Vagina (tissue), 2 donors: ENCODE data around the gene NUP153. TPM values are rescaled to one million over a fixed set of nuclear protein-coding genes. Genes with fewer than 3 reads are reported as not detected.

Experiments
- DNase-seq, 2 donors: peaks; one replicate each; pipeline ENCODE4 v3.0.0-alpha.2; 2017; ENCODE audit errors: extremely low spot score in 2 of 2
- H3K27ac ChIP-seq: fragments of 200-600 bp; sonication (generic); one replicate; pipeline ENCODE4 v1.5.1; 2019
- H3K27me3 ChIP-seq: fragments of 200-600 bp; sonication (generic); one replicate; pipeline ENCODE4 v1.5.1; 2019
- H3K36me3 ChIP-seq, 2 donors: fragments of 200-600 bp; sonication (generic); one replicate each; pipeline ENCODE4 v1.5.1; 2017 to 2019
- H3K4me1 ChIP-seq: fragments of 200-600 bp; sonication (generic); one replicate; pipeline ENCODE4 v1.5.1; 2019
- H3K4me3 ChIP-seq, 2 donors: fragments of 200-600 bp; sonication (generic); 1 replicate in 1 of 2; 2 replicates in 1 of 2; pipeline ENCODE4 v1.5.1; 2016 to 2019
- H3K9me3 ChIP-seq: fragments of 200-600 bp; sonication (generic); one replicate; pipeline ENCODE4 v1.5.1; 2019
- POLR2A ChIP-seq, 2 donors: fragments of 450-650 bp; IDR thresholded peaks; one replicate each; pipeline ENCODE4 v1.6.1; 2017; ENCODE audit warnings: antibody characterized with exemption in 2 of 2, mild to moderate bottlenecking in 2 of 2, moderate library complexity in 2 of 2
- POLR2AphosphoS5 ChIP-seq, 2 donors: sonication (generic); formaldehyde crosslinking; IDR thresholded peaks; one replicate each; pipeline ENCODE4 v1.9.0; 2017; ENCODE audit warnings: antibody characterized with exemption in 2 of 2, mild to moderate bottlenecking in 2 of 2, low read depth in 1 of 2; ENCODE audit not compliant: insufficient read depth in 1 of 2
- intact Hi-C: fragments of 100-400 bp; cut with DNase I; formaldehyde crosslinking; loops from one replicate; pipeline ENCODE4 v1.15.1; 2023
- total RNA-seq: library from RNA; depleted of rRNA; stranded (reverse); fragments of >200 nt; gene quantifications from one replicate; pipeline ENCODE4 v1.2.3, GENCODE V29; 2016
- TF ChIP-seq, protein P1 (sequence below), 3 experiments: fragments of 450-650 bp in 2 of 3; fragments of 200-600 bp in 1 of 3; sonication (generic) in 1 of 3; IDR thresholded peaks; one replicate each; pipeline ENCODE4 v1.5.1; 2017 to 2019; ENCODE audit warnings: antibody characterized with exemption in 3 of 3, mild to moderate bottlenecking in 2 of 3, moderate library complexity in 2 of 3

NUP153 gene
- total RNA-seq, 1 donor from 2014 or later: 44.0 TPM

DNA sequence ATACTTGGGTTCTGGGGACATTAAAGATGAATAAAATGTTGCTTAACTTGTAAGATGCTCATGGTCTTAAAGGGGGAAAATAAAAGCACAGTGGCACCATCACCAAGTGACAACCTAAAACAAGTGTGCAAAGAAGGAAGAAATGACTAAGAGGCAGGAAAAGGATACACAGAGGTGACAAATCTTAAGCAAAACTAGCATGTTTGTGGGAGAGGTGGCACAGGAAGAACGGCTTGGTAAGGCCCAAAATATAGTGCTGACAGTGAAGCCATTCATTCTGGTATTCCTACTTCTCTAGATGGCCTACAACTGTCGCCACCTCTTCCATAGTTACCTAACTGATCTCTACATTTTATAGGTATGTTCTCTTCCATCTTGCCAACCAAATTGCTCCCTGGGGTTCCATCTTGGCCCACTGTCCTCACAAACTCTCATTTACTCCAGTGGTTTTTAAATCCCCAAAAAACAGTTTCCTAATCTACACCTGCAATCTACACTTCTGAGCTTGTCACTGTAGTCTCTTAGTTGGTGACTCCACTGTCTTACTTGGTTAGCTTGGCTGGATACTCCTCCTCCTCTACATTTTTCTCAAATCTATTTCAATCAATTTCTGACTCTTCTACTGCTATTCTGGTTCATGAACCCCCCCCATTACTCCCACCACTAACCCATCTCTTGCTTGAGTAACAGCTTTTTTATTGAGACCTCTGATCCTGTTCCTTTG, 73.1 kb downstream of the NUP153 start:
- Histone ChIP-seq H3K4me1 (no peaks in the 10 kb centered on the region), H3K9me3 (no peaks in the 10 kb centered on the region), H3K4me3 (no peak overlapping the region), H3K27ac (no peak overlapping the region), H3K36me3 (peaks cover 0 to 46% of the 10 kb centered on the region in 2 donors), H3K27me3 (no peaks in the 10 kb centered on the region)
- DNase-seq: no peak
- intact Hi-C loops: no loop called here
- TF ChIP-seq POLR2AphosphoS5 (IDR thresholded peaks at IDR 0.05; ENCODE audit: insufficient read depth in 1 of 2, low read depth in 1 of 2) (no peak), POLR2A (IDR thresholded peaks at IDR 0.05) (no peak)
- TF ChIP-seq, protein P1, sequence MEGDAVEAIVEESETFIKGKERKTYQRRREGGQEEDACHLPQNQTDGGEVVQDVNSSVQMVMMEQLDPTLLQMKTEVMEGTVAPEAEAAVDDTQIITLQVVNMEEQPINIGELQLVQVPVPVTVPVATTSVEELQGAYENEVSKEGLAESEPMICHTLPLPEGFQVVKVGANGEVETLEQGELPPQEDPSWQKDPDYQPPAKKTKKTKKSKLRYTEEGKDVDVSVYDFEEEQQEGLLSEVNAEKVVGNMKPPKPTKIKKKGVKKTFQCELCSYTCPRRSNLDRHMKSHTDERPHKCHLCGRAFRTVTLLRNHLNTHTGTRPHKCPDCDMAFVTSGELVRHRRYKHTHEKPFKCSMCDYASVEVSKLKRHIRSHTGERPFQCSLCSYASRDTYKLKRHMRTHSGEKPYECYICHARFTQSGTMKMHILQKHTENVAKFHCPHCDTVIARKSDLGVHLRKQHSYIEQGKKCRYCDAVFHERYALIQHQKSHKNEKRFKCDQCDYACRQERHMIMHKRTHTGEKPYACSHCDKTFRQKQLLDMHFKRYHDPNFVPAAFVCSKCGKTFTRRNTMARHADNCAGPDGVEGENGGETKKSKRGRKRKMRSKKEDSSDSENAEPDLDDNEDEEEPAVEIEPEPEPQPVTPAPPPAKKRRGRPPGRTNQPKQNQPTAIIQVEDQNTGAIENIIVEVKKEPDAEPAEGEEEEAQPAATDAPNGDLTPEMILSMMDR (IDR thresholded peaks at IDR 0.05): no peak

GRCh38 chr6:17632934-17633333, 73.8 kb downstream of the NUP153 start:
- TF ChIP-seq POLR2AphosphoS5 (IDR thresholded peaks at IDR 0.05; ENCODE audit: insufficient read depth in 1 of 2, low read depth in 1 of 2) (no peak), POLR2A (IDR thresholded peaks at IDR 0.05) (no peak)
- TF ChIP-seq, protein P1 (IDR thresholded peaks at IDR 0.05): no peak
- H3K9me3 ChIP-seq: no peaks in the 10 kb centered on the region
- no peaks in the 10 kb centered on the region for H3K27me3 ChIP-seq
- H3K4me3 ChIP-seq: no peak overlapping the region
- intact Hi-C loops: no loop called here
- H3K4me1 ChIP-seq: no peaks in the 10 kb centered on the region
- peaks cover 0 to 46% of the 10 kb centered on the region in 2 donors for H3K36me3 ChIP-seq
- no peak for DNase-seq
- no peak overlapping the region for H3K27ac ChIP-seq

DNA sequence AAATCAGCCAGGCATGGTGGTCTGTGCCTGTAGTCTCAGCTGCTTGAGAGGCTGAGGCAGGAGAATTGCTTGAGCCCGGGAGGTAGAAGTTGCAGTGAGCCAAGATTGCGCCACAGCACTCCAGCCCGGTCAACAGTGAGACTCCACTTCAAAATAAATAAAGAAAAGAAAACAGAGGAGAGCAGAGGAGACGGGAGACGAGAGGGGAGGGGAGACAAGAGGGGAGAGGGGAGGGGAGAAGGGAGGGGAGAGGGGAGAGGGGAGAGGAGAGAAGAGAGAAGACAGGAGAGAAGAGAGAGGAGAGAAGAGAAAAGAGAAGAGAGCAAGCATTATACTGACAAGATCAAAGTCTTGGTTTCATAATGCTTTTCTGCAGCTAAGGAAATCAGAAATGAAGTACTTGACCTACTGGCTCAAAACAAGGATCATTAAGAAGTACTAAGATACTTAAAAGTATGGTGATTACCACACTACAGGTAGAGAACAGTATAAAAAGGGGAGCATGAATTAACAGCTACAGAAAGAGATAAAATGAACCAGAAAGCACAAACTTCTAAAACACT, 76.1 kb downstream of the NUP153 start:
- no peak for DNase-seq
- H3K27me3 ChIP-seq: no peaks in the 10 kb centered on the region
- peaks cover 0 to 42% of the 10 kb centered on the region in 2 donors for H3K36me3 ChIP-seq
- H3K9me3 ChIP-seq: no peaks in the 10 kb centered on the region
- H3K4me1 ChIP-seq: no peaks in the 10 kb centered on the region
- intact Hi-C loops: no loop called here
- no peak overlapping the region for H3K27ac ChIP-seq
- TF ChIP-seq POLR2AphosphoS5 (IDR thresholded peaks at IDR 0.05; ENCODE audit: insufficient read depth in 1 of 2, low read depth in 1 of 2) (no peak), POLR2A (IDR thresholded peaks at IDR 0.05) (no peak)
- TF ChIP-seq, protein P1 (IDR thresholded peaks at IDR 0.05): no peak
- H3K4me3 ChIP-seq: no peak overlapping the region

- DNase-seq: no peak
- H3K27ac ChIP-seq: no peak overlapping the region
- no peaks in the 10 kb centered on the region for H3K4me1 ChIP-seq
- no peak overlapping the region for H3K4me3 ChIP-seq
- H3K36me3 ChIP-seq: peaks cover 0 to 49% of the 10 kb centered on the region in 2 donors
- H3K9me3 ChIP-seq: no peaks in the 10 kb centered on the region
- intact Hi-C loops: no loop called here
- H3K27me3 ChIP-seq: no peaks in the 10 kb centered on the region
- TF ChIP-seq, protein P1 (IDR thresholded peaks at IDR 0.05): no peak
- no peak for TF ChIP-seq POLR2AphosphoS5 (IDR thresholded peaks at IDR 0.05; ENCODE audit: insufficient read depth in 1 of 2, low read depth in 1 of 2)
- no peak for TF ChIP-seq POLR2A (IDR thresholded peaks at IDR 0.05)
Observed at GRCh38 chr6:17629824-17630510, 76.8 kb downstream of the NUP153 start.
